Measurements from ENCODE around the gene RGL1.

RGL1 gene

DNA sequence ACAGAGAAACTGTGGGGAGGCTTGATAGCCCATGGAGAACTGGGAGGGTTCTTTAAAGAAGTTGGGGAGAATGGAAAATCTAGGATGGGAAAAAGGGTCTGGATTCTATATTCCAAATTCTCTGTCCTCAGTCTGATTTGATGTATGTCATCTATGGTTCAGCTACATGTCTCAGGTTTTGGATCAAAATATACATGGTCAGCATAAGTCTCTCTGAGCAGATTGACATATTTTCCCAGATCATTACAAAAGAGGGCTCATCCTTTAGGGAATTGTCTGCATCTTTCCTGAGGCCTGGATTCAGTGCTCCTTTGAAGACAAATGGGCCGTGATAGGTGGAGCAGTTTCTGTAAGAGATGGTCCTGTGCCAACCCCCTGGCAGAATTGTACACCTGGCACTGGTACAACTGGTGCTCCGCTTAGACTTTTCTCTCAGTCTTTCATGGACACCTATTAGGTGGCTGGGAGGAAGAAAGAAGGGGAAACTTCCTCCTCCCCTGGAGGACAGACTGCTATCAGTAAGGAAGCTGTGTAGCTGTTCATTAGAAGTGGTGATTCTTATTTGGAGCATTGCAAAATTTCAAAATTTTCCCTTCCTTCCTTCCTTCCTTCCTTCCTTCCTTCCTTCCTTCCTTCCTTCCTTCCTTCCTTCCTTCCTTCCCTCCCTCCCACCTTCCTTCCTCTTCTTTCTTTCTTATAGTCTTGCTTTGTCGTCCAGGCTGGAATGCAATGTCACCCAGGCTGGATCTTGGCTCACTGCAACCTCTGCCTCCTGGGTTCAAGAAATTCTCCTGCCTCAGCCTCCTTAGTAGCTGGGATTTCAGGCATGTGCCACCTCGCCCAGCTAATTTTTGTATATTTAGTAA, 26.1 kb upstream of the RGL1 start:
- Histone ChIP-seq H3K9me3 (ENCODE audit: control insufficient read depth, insufficient read depth, low read depth, low read length) (no peaks in the 10 kb centered on the region), H3K36me3 (ENCODE audit: control insufficient read depth in 2 of 2, insufficient read depth in 1 of 2, low read length in 2 of 2) (no peaks in the 10 kb centered on the region), H3K4me3 (ENCODE audit: low read depth, low read length) (no peak overlapping the region), H3K4me1 (ENCODE audit: control insufficient read depth, insufficient read depth, low read length) (no peaks in the 10 kb centered on the region), H3K27ac (ENCODE audit: extremely low read depth, low read depth, low read length) (no peak overlapping the region)
- ChIA-PET CTCF (no interaction called here), POLR2A (no interaction called here)
- TF ChIP-seq ZNF366 (tag by site-specific recombination; conservative IDR thresholded peaks at IDR 0.05): peak; percentile 93
- no peak for TF ChIP-seq ZNF843 (tag by site-specific recombination; IDR thresholded peaks at IDR 0.05)

DNA sequence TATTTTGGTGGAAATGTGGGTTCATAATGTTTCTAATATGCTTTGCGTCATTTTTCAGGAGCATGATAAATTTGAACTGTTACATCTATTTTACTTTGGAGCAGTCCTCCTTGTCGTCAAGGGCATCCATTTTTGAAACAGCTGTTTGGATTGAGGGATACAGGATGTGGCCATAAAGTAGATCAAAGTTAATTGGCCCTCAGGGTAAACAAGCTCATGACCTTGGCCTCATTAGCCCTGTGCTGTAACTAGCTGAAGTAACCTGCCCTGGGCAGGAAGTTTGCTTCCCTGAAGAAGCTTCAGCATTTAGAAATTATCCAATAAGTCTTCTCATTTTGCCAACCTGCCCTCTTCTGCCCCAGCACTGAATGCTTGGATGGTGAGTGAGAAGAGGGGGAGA, 24.8 kb upstream of the RGL1 start:
- Histone ChIP-seq H3K9me3 (ENCODE audit: control insufficient read depth, insufficient read depth, low read depth, low read length) (no peaks in the 10 kb centered on the region), H3K27ac (ENCODE audit: extremely low read depth, low read depth, low read length) (no peak overlapping the region), H3K4me1 (ENCODE audit: control insufficient read depth, insufficient read depth, low read length) (no peaks in the 10 kb centered on the region), H3K4me3 (ENCODE audit: low read depth, low read length) (no peak overlapping the region), H3K36me3 (ENCODE audit: control insufficient read depth in 2 of 2, insufficient read depth in 1 of 2, low read length in 2 of 2) (no peaks in the 10 kb centered on the region)
- CTCF ChIA-PET: no interaction called here
- no peak for TF ChIP-seq ZSCAN23 (tag by site-specific recombination; IDR thresholded peaks at IDR 0.05)
- TF ChIP-seq ZNF341 (tag by site-specific recombination; IDR thresholded peaks at IDR 0.05; ENCODE audit: low read depth): no peak
- TF ChIP-seq SP2 (tag by site-specific recombination; IDR thresholded peaks at IDR 0.05): no peak
- TF ChIP-seq WT1 (tag by site-specific recombination; IDR thresholded peaks at IDR 0.05): no peak
- TF ChIP-seq TRIM28 (IDR thresholded peaks at IDR 0.05; ENCODE audit: borderline replicate concordance, low read length): no peak
- TF ChIP-seq KLF10 (tag by site-specific recombination; IDR thresholded peaks at IDR 0.05): no peak
- TF ChIP-seq, protein P1, sequence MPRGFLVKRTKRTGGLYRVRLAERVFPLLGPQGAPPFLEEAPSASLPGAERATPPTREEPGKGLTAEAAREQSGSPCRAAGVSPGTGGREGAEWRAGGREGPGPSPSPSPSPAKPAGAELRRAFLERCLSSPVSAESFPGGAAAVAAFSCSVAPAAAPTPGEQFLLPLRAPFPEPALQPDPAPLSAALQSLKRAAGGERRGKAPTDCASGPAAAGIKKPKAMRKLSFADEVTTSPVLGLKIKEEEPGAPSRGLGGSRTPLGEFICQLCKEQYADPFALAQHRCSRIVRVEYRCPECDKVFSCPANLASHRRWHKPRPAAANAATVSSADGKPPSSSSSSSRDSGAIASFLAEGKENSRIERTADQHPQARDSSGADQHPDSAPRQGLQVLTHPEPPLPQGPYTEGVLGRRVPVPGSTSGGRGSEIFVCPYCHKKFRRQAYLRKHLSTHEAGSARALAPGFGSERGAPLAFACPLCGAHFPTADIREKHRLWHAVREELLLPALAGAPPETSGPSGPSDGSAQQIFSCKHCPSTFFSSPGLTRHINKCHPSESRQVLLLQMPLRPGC (tag by site-specific recombination; IDR thresholded peaks at IDR 0.05): no peak
- TF ChIP-seq ZBTB17 (tag by site-specific recombination; IDR thresholded peaks at IDR 0.05): no peak
- TF ChIP-seq ZNF837 (tag by site-specific recombination; IDR thresholded peaks at IDR 0.05): no peak
- TF ChIP-seq, protein P2, sequence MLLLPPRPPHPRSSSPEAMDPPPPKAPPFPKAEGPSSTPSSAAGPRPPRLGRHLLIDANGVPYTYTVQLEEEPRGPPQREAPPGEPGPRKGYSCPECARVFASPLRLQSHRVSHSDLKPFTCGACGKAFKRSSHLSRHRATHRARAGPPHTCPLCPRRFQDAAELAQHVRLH (tag by site-specific recombination; IDR thresholded peaks at IDR 0.05): no peak
- TF ChIP-seq SCRT2 (tag by site-specific recombination; IDR thresholded peaks at IDR 0.05): no peak
- no peak for TF ChIP-seq ZBTB1 (tag by site-specific recombination; IDR thresholded peaks at IDR 0.05)
- no peak for TF ChIP-seq ZNF146 (tag by site-specific recombination; IDR thresholded peaks at IDR 0.05)
- no peak for TF ChIP-seq ZNF792 (tag by site-specific recombination; IDR thresholded peaks at IDR 0.05)
- no peak for TF ChIP-seq OVOL3 (tag by site-specific recombination; IDR thresholded peaks at IDR 0.05)
- no peak for TF ChIP-seq ZNF561 (tag by site-specific recombination; IDR thresholded peaks at IDR 0.05; ENCODE audit: borderline replicate concordance)
- TF ChIP-seq ZNF302 (tag by site-specific recombination; IDR thresholded peaks at IDR 0.05; ENCODE audit: low read depth): no peak
- TF ChIP-seq EGR2 (tag by site-specific recombination; IDR thresholded peaks at IDR 0.05; ENCODE audit: low read depth): no peak
- POLR2A ChIA-PET: no interaction called here

DNA sequence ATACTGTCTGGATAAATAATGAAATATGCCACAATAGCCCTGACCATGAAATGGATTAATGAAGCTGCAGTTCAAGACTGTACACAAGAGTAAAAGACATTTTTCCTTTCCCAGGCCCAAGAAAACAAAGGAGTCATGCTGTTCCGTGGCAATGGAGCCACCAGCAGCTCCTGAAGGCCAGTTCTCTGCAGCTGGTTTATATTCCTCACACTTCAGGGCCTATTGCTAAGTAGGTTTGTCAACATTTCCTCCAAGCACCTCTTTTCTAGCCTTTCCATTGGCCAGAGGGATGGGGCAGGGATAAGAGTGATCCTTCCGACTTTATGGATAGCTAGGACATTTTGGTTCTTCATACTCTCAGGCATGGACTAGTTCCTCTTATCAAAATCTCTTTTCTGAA, 24.2 kb upstream of the RGL1 start:
- no peak for TF ChIP-seq ZNF311 (tag by site-specific recombination; IDR thresholded peaks at IDR 0.05; ENCODE audit: borderline replicate concordance)
- Histone ChIP-seq H3K9me3 (ENCODE audit: control insufficient read depth, insufficient read depth, low read depth, low read length) (no peaks in the 10 kb centered on the region), H3K4me1 (ENCODE audit: control insufficient read depth, insufficient read depth, low read length) (no peaks in the 10 kb centered on the region), H3K36me3 (ENCODE audit: control insufficient read depth in 2 of 2, insufficient read depth in 1 of 2, low read length in 2 of 2) (no peaks in the 10 kb centered on the region), H3K27ac (ENCODE audit: extremely low read depth, low read depth, low read length) (no peak overlapping the region), H3K4me3 (ENCODE audit: low read depth, low read length) (no peak overlapping the region)
- ChIA-PET POLR2A (no interaction called here), CTCF (interaction anchor here (0.6 to 2.7 kb wide), 3 partner anchors 98 to 139 kb away, joined by 3 to 7 read pairs (median 4); no protein-coding TSS in a partner anchor)
